ENCODE results near the gene GPR37L1.
"Not testable (repeated sequence)": the region's sequence is repeated elsewhere in the genome, so short reads cannot be mapped to it uniquely, and the experiment has no call there.

The GPR37L1 gene

DNA sequence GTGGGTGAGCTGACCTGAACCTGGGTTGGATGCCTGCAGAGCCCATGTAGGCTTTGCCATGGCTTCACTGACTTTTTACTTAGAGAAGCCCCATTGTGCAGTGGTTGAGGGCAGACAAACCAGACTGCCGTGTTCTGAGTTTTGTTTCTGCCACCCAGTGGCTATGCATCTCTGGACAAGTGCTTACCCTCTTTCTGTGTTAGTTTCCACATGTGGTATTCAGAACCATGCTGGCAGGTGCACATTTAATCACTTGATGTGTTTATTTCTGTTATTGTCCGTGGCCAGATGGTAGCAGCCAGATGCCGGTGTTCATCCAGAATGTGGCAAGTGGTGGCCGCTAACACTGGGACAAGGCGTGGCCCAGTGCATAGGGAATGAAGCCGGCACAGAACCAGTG lies 48.0 kb downstream of the GPR37L1 start:
- TF ChIP-seq, protein P1, sequence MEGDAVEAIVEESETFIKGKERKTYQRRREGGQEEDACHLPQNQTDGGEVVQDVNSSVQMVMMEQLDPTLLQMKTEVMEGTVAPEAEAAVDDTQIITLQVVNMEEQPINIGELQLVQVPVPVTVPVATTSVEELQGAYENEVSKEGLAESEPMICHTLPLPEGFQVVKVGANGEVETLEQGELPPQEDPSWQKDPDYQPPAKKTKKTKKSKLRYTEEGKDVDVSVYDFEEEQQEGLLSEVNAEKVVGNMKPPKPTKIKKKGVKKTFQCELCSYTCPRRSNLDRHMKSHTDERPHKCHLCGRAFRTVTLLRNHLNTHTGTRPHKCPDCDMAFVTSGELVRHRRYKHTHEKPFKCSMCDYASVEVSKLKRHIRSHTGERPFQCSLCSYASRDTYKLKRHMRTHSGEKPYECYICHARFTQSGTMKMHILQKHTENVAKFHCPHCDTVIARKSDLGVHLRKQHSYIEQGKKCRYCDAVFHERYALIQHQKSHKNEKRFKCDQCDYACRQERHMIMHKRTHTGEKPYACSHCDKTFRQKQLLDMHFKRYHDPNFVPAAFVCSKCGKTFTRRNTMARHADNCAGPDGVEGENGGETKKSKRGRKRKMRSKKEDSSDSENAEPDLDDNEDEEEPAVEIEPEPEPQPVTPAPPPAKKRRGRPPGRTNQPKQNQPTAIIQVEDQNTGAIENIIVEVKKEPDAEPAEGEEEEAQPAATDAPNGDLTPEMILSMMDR (IDR thresholded peaks at IDR 0.05; ENCODE audit: low read depth, low read length, missing control alignments), result no peak
- no peak for DNase-seq (ENCODE audit: extremely low read depth, low read depth)
- H3K4me3 ChIP-seq (replicated peaks; ENCODE audit: low read depth, low read length), result no peak overlapping the region

DNA sequence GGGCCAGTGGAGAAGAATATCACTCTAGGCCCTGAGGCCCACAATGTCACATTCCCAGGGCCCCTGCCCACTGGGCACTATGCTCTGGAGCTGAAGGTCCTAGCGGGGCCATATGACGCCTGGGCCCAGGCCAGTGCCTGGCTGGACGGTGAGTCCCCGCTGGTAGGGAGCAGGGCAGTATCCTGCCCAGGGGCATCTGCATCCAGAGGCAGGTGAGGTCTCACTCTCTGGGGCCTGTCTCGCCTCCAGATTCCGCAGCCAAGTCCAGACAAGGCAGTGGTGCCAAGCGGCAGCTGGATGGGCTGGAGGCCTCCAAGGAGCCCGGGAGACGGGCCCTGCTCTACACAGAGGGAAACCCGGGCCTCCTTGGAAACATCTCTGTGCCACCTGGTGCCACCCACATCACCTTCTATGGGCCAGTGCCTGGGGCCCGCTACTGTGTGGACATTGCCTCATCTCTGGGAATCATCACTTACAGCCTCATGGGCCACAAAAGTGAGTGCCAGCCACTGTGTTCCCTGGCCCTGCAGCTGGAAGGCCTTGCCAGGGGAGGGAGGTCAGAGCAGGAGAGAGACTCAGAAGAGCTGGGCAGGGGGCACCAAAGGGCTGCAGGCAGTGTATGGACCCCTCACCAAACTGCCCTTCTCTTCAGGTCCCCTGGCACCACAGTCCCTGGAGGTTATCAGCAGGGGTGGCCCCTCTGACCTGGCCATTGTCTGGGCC lies 48.7 kb downstream of the GPR37L1 start:
- TF ChIP-seq, protein P1 (IDR thresholded peaks at IDR 0.05; ENCODE audit: low read depth, low read length, missing control alignments), result no peak
- no peak overlapping the region for H3K4me3 ChIP-seq (replicated peaks; ENCODE audit: low read depth, low read length)
- no peak for DNase-seq (ENCODE audit: extremely low read depth, low read depth)

DNA sequence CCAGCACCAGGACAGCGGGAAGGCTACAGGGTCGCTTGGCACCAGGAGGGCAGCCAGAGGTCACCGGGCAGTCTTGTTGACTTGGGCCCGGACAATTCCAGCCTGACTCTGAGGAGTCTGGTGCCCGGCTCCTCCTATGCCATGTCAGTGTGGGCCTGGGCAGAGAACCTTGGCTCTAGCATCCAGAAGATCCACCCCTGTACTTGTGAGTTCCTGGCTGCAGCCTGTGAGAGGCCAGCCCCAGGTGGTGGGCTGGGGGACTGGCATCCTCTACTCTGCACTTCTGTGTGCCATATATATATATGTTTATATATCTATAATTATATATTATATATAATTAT lies 49.3 kb downstream of the GPR37L1 start:
- TF ChIP-seq, protein P1 (IDR thresholded peaks at IDR 0.05; ENCODE audit: low read depth, low read length, missing control alignments), result no peak
- no peak overlapping the region for H3K4me3 ChIP-seq (replicated peaks; ENCODE audit: low read depth, low read length)
- DNase-seq (ENCODE audit: extremely low read depth, low read depth), result no peak

DNA sequence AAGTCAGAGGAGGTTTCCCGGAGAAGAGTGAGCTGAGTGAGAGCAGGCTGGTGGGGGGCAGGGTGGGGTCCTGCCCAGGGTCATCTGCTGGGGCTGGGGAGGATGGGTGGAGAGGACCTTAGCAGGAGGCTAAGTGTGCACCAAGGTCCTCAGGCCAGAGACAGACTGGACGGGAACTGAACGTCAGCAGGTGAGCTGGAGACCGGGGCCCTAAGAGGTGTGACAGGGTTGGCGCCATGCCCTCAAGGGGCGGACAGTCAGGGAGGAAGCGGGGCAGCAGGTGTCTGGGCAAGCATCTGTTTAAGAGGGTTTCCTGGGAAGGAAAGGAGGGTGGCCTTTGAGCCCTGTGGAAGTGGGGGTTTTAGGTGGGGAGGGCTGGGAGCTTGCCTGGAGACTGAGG lies 51.3 kb downstream of the GPR37L1 start:
- TF ChIP-seq, protein P1 (IDR thresholded peaks at IDR 0.05; ENCODE audit: low read depth, low read length, missing control alignments), result no peak
- no peak overlapping the region for H3K4me3 ChIP-seq (replicated peaks; ENCODE audit: low read depth, low read length)
- no peak for DNase-seq (ENCODE audit: extremely low read depth, low read depth)

DNA sequence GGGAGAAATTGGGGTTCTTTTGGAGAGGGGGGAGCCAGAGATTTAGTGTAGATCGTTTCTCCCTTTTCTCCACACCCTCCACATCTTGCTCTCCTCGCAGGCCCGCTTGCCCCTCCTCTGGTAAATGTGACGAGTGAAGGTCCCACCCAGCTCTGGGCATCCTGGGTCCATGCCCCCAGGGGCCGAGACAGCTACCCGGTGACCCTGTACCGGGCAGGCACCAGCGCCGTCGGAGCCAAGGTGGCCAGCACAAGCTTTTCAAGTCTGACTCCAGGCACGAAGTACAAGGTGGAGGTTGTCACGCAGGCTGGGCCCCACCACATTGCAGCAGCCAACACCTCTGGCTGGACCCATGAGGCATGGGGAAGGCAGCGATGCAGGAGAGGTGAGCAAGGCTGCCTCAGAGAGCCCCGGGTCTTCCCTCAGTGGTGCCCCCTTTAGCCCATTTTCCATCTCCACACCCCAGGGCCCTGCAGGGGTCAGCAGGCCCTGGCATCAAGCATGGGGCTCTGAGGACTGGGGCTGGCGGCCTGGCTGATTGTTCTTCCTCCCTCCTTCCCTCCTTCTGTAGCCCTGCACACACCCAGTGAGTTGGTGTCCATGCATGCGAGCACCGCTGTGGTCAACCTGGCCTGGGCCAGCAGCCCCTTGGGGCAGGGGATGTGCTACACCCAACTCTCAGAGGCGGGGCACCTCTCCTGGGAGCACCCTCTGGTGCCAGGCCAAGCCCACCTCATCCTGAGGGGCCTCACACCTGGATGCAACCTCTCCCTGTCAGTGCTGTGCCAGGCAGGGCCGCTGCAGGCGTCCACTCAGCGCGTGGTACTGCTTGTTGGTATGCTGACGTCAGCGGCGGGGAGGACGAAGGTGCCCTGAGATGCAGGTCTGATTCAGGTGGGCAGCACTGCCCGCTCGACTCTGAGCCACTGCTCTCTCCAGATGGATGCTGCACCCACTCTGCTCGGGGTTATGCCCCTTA lies 54.5 kb downstream of the GPR37L1 start:
- TF ChIP-seq, protein P1 (IDR thresholded peaks at IDR 0.05; ENCODE audit: low read depth, low read length, missing control alignments), result no peak
- DNase-seq (ENCODE audit: extremely low read depth, low read depth), result no peak
- no peak overlapping the region for H3K4me3 ChIP-seq (replicated peaks; ENCODE audit: low read depth, low read length)

DNA sequence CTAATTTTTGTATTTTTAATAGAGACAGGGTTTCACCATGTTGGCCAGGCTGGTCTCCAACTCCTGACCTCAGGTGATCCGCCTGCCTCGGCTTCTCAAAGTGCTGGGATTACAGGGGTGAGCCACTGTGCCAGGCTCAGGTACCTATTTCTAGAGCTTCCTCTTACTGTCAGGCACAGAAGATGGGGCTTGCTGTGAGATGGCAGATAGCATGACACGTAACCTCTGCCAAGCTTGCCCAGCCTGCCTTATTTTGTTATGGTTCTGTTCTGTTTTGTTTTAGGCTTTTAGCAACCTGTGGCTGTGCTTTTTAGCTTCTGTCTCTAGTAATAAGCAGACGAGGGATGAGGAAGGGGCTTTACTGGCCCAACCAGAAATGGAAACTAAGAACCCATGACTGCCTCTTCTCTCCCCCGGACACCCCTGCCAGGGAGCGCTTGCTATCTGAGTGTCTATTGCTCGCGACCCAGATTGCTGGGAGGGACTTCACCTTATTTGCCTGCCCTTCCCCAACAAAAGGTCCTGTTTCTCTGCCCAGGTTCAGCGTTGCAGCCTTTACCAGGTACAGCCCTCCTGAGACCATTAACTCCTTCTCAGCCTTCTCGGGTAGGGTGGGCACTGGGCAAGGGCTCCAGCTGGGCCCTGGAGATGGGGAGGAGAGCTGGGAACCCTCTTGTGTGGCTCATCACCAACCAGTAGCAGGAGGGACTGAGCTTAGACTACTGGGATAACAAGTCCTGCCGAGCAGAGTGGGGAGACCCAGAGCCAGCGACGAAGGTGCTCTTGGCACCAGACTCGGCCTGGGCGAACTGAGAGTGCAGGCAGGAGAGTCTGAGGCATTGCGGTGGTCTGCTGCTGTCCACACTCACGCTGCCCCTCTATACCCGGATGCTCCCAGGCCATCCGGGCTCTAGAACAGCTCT lies 57.4 kb downstream of the GPR37L1 start:
- no peak for DNase-seq (ENCODE audit: extremely low read depth, low read depth)
- no peak overlapping the region for H3K4me3 ChIP-seq (replicated peaks; ENCODE audit: low read depth, low read length)
- TF ChIP-seq, protein P1 (IDR thresholded peaks at IDR 0.05; ENCODE audit: low read depth, low read length, missing control alignments), result no peak

DNA sequence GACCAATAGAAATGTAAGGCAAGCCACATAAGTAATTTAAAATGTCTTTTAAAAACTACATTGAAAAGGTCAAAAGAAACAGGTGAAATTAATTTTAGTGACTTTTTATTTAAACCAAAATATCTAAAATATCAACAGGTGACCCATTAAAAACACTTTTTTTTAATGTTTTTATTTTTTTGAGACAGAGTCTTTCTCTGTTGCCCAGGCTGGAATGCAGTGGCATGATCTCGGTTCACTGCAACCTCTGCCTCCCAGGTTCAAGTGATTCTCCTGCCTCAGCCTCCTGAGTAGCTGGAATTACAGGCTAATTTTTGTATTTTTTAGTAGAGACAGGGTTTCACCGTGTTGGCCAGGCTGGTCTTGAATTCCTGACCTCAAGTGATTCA lies 58.0 kb downstream of the GPR37L1 start:
- H3K4me3 ChIP-seq (replicated peaks; ENCODE audit: low read depth, low read length); DNase-seq (ENCODE audit: extremely low read depth, low read depth): not testable (repeated sequence)

Data from HFF-Myc (cell line).